CD4-positive, alpha-beta T cell treated with Interleukin-1 beta for 1 hour (primary cell): Measurements from ENCODE around the gene ERG.

Experiments
- DNase-seq, 2 donors: peaks; one replicate each; pipeline ENCODE4 v3.0.0-alpha.2; 2020 to 2022

Gene ERG

GRCh38 chr21:38430401-38430984 is 67.8 kb downstream of the ERG start:
- DNase-seq, result no peak

- no peak for DNase-seq
Observed at GRCh38 chr21:38429011-38429410, 69.3 kb downstream of the ERG start.

GRCh38 chr21:38428211-38428610 is 70.1 kb downstream of the ERG start:
- no peak for DNase-seq

- no peak for DNase-seq
Observed at GRCh38 chr21:38424305-38425019, 73.8 kb downstream of the ERG start.

GRCh38 chr21:38422082-38422481 is 76.2 kb downstream of the ERG start:
- no peak for DNase-seq

GRCh38 chr21:38420140-38420539 is 78.1 kb downstream of the ERG start:
- DNase-seq, result no peak

- DNase-seq, result no peak
Observed at GRCh38 chr21:38417726-38418125, 80.6 kb downstream of the ERG start.

- no peak for DNase-seq
Observed at GRCh38 chr21:38416791-38417190, 81.5 kb downstream of the ERG start.

- DNase-seq, result no peak
Observed at GRCh38 chr21:38413958-38414548, 84.2 kb downstream of the ERG start.

GRCh38 chr21:38410466-38410865 is 87.8 kb downstream of the ERG start:
- DNase-seq, result no peak

GRCh38 chr21:38409907-38410306 is 88.4 kb downstream of the ERG start:
- no peak for DNase-seq

- no peak for DNase-seq
Observed at GRCh38 chr21:38404177-38404576, 94.1 kb downstream of the ERG start.

GRCh38 chr21:38402795-38403194 is 95.5 kb downstream of the ERG start:
- no peak for DNase-seq

GRCh38 chr21:38402291-38402690 is 96.0 kb downstream of the ERG start:
- no peak for DNase-seq

GRCh38 chr21:38401191-38401926 is 96.9 kb downstream of the ERG start:
- DNase-seq, result no peak

GRCh38 chr21:38400195-38400919 is 97.9 kb downstream of the ERG start:
- DNase-seq, result no peak

GRCh38 chr21:38399103-38399502 is 99.2 kb downstream of the ERG start:
- DNase-seq, result no peak

GRCh38 chr21:38396325-38396724 is 102.0 kb downstream of the ERG start:
- no peak for DNase-seq

- no peak for DNase-seq
Observed at GRCh38 chr21:38395581-38395980, 102.7 kb downstream of the ERG start.

- no peak for DNase-seq
Observed at GRCh38 chr21:38392661-38393060, 105.6 kb downstream of the ERG start.

- no peak for DNase-seq
Observed at GRCh38 chr21:38389896-38390295, 108.4 kb downstream of the ERG start.

GRCh38 chr21:38389354-38389676 is 109.0 kb downstream of the ERG start:
- no peak for DNase-seq

- DNase-seq, result no peak
Observed at GRCh38 chr21:38388647-38389353, 109.5 kb downstream of the ERG start.
